SU-DHL-6 (cell line): ENCODE measurements around the gene ANO2.

Experiments used
- EZH2phosphoT487 ChIP-seq: fragments of 200-600 bp; sonication (generic), shearing (Covaris generic); conservative IDR thresholded peaks from 2 replicates; pipeline ENCODE4 v1.6.1; 2018; ENCODE audit warnings: mild to moderate bottlenecking, antibody characterized with exemption, low read length, moderate library complexity, mixed read lengths
- TF ChIP-seq, protein P1 (sequence below): fragments of 200-600 bp; sonication (generic); IDR thresholded peaks from one replicate; pipeline ENCODE4 v1.5.1; 2017; ENCODE audit warnings: antibody characterized with exemption, mild to moderate bottlenecking, low read length, moderate library complexity; ENCODE audit not compliant: insufficient read depth, poor library complexity, severe bottlenecking

GRCh38 chr12:5948696-5949095, 3.6 kb upstream of the ANO2 start:
- TF ChIP-seq, protein P1, sequence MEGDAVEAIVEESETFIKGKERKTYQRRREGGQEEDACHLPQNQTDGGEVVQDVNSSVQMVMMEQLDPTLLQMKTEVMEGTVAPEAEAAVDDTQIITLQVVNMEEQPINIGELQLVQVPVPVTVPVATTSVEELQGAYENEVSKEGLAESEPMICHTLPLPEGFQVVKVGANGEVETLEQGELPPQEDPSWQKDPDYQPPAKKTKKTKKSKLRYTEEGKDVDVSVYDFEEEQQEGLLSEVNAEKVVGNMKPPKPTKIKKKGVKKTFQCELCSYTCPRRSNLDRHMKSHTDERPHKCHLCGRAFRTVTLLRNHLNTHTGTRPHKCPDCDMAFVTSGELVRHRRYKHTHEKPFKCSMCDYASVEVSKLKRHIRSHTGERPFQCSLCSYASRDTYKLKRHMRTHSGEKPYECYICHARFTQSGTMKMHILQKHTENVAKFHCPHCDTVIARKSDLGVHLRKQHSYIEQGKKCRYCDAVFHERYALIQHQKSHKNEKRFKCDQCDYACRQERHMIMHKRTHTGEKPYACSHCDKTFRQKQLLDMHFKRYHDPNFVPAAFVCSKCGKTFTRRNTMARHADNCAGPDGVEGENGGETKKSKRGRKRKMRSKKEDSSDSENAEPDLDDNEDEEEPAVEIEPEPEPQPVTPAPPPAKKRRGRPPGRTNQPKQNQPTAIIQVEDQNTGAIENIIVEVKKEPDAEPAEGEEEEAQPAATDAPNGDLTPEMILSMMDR: no peak
- TF ChIP-seq EZH2phosphoT487: no peak
